Nephron progenitor cell (in vitro differentiated cells): ENCODE measurements around the gene BPIFB2.

Source experiments
- DNase-seq: peaks from one replicate; pipeline ENCODE4 v3.0.0; 2021
- H3K27ac Mint-ChIP-seq: 2 replicates; pipeline ENCODE4 v1.8.0; 2021; ENCODE audit warnings: mild to moderate bottlenecking, moderate library complexity, mixed read lengths
- H3K27me3 Mint-ChIP-seq: 2 replicates; pipeline ENCODE4 v1.8.0; 2021; ENCODE audit warnings: mild to moderate bottlenecking, low read depth, mixed read lengths; ENCODE audit not compliant: poor library complexity
- H3K36me3 Mint-ChIP-seq: 2 replicates; pipeline ENCODE4 v1.8.0; 2021; ENCODE audit warnings: low read depth, mixed read lengths
- H3K4me1 Mint-ChIP-seq: 2 replicates; pipeline ENCODE4 v1.8.0; 2021; ENCODE audit warnings: mixed read lengths
- H3K4me3 Mint-ChIP-seq: 2 replicates; pipeline ENCODE4 v1.8.0; 2021; ENCODE audit warnings: mild to moderate bottlenecking, moderate library complexity, mixed read lengths
- H3K9me3 Mint-ChIP-seq: 2 replicates; pipeline ENCODE4 v1.8.0; 2021; ENCODE audit warnings: mild to moderate bottlenecking, moderate library complexity, mixed read lengths
- TF ChIP-seq, protein P1 (sequence below): fragments of 200-600 bp; sonication (generic); IDR thresholded peaks from 2 replicates; pipeline ENCODE4 v1.5.0; 2021; ENCODE audit warnings: antibody characterized with exemption

BPIFB2 gene

GRCh38 chr20:33026072-33026778, 18.7 kb downstream of the BPIFB2 start:
- no peaks in the 10 kb centered on the region for H3K9me3 Mint-ChIP-seq
- no peaks in the 10 kb centered on the region for H3K4me1 Mint-ChIP-seq
- H3K27ac Mint-ChIP-seq: no peak overlapping the region
- peaks cover 6% of the 10 kb centered on the region for H3K27me3 Mint-ChIP-seq
- H3K36me3 Mint-ChIP-seq: no peaks in the 10 kb centered on the region
- TF ChIP-seq, protein P1, sequence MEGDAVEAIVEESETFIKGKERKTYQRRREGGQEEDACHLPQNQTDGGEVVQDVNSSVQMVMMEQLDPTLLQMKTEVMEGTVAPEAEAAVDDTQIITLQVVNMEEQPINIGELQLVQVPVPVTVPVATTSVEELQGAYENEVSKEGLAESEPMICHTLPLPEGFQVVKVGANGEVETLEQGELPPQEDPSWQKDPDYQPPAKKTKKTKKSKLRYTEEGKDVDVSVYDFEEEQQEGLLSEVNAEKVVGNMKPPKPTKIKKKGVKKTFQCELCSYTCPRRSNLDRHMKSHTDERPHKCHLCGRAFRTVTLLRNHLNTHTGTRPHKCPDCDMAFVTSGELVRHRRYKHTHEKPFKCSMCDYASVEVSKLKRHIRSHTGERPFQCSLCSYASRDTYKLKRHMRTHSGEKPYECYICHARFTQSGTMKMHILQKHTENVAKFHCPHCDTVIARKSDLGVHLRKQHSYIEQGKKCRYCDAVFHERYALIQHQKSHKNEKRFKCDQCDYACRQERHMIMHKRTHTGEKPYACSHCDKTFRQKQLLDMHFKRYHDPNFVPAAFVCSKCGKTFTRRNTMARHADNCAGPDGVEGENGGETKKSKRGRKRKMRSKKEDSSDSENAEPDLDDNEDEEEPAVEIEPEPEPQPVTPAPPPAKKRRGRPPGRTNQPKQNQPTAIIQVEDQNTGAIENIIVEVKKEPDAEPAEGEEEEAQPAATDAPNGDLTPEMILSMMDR: no peak
- no peak overlapping the region for H3K4me3 Mint-ChIP-seq
- DNase-seq: no peak

- Mint-ChIP-seq H3K27ac (no peak overlapping the region), H3K4me1 (no peaks in the 10 kb centered on the region), H3K4me3 (no peak overlapping the region), H3K36me3 (no peaks in the 10 kb centered on the region), H3K27me3 (peaks cover 3% of the 10 kb centered on the region), H3K9me3 (no peaks in the 10 kb centered on the region)
- no peak for DNase-seq
- TF ChIP-seq, protein P1: no peak
Measured at GRCh38 chr20:33026779-33027759, 19.6 kb downstream of the BPIFB2 start.

- no peaks in the 10 kb centered on the region for H3K36me3 Mint-ChIP-seq
- no peaks in the 10 kb centered on the region for H3K4me1 Mint-ChIP-seq
- no peak overlapping the region for H3K27ac Mint-ChIP-seq
- DNase-seq: no peak
- no peak overlapping the region for H3K4me3 Mint-ChIP-seq
- TF ChIP-seq, protein P1: no peak
- no peaks in the 10 kb centered on the region for H3K9me3 Mint-ChIP-seq
- H3K27me3 Mint-ChIP-seq: peaks cover 6% of the 10 kb centered on the region
Measured at GRCh38 chr20:33027769-33028751, 20.6 kb downstream of the BPIFB2 start.

DNA sequence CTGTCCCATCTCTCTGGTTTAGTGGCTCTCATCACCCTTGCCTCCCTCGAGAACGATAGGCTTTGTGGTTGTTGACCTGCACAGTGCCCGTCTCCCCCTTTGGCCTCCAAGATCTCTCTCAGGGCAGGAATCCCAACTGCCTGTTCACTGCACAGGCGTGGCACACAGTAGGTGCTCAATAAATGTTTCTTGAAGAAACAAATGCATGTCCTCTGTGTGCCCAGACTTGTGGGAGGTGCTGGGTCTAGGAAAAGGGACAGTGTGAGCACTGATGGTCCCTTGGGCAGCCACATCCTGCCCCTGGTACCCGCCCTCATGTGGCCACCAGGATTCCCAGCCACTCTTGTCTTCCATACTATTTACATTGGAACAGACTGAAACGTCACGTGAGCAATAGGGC, 21.4 kb downstream of the BPIFB2 start:
- no peaks in the 10 kb centered on the region for H3K36me3 Mint-ChIP-seq
- no peaks in the 10 kb centered on the region for H3K4me1 Mint-ChIP-seq
- peaks cover 6% of the 10 kb centered on the region for H3K27me3 Mint-ChIP-seq
- H3K4me3 Mint-ChIP-seq: no peak overlapping the region
- no peaks in the 10 kb centered on the region for H3K9me3 Mint-ChIP-seq
- DNase-seq: no peak
- TF ChIP-seq, protein P1: no peak
- no peak overlapping the region for H3K27ac Mint-ChIP-seq

- TF ChIP-seq, protein P1: no peak
- DNase-seq: no peak
- Mint-ChIP-seq H3K27ac (no peak overlapping the region), H3K4me1 (no peaks in the 10 kb centered on the region), H3K27me3 (peaks cover 10% of the 10 kb centered on the region), H3K36me3 (no peaks in the 10 kb centered on the region), H3K9me3 (no peaks in the 10 kb centered on the region), H3K4me3 (no peak overlapping the region)
Measured at GRCh38 chr20:33030076-33030475, 22.6 kb downstream of the BPIFB2 start.
